NB4 (cell line): ENCODE results near the gene MAP3K12.

Experiments
- CTCF ChIP-seq: IDR thresholded peaks from one replicate; pipeline ENCODE4 v1.5.1; 2012; ENCODE audit warnings: low read depth, low read length
- POLR2A ChIP-seq: IDR thresholded peaks from 2 replicates; pipeline ENCODE4 v1.6.1; 2011; ENCODE audit warnings: mild to moderate bottlenecking; ENCODE audit not compliant: insufficient read length; ENCODE audit errors: extremely low read depth

- no peak for TF ChIP-seq CTCF
- TF ChIP-seq POLR2A, result no peak
Observed at GRCh38 chr12:53493610-53494391, 5.5 kb downstream of the MAP3K12 start.
